Panc1 (cell line): ENCODE results near the gene TTC28. TPM values are rescaled to one million over a fixed set of nuclear protein-coding genes. Genes with fewer than 3 reads are reported as not detected.

ENCODE experiments used
- ATAC-seq: fragments of 200-7000 bp; cut with Tn5 transposase; 2 replicates; pipeline ENCODE4 v1.9.1; 2020; ENCODE audit warnings: mild to moderate bottlenecking, moderate library complexity
- BruUV-seq: library from RNA; stranded (reverse); fragments of 400-500 nt; replicated peaks from 2 replicates; lab custom pipeline; 2021; lab: Mats Ljungman, UMichigan
- CTCF ChIA-PET: fragments of 300-600 bp; sonication (Branson Sonifier 250); formaldehyde crosslinking; loops from one replicate; lab custom pipeline; 2022; ENCODE audit warnings: antibody characterized with exemption; lab: Charles Lee
- POLR2A ChIA-PET: fragments of 300-600 bp; sonication (Branson Sonifier 250); formaldehyde crosslinking; loops from one replicate; lab custom pipeline; 2022; ENCODE audit warnings: antibody characterized with exemption; lab: Charles Lee
- DNase-seq: peaks from one replicate; pipeline ENCODE4 v3.0.0-alpha.2; 2010; ENCODE audit warnings: low read depth, low spot score
- H3K27ac ChIP-seq: 2 replicates; pipeline ENCODE4 v1.5.1; 2011; ENCODE audit warnings: mild to moderate bottlenecking, low read length, inconsistent platforms
- H3K27me3 ChIP-seq: fragments of 200-500 bp; sonication (Bioruptor generic); 2 replicates; pipeline ENCODE4 v1.6.0; 2014; ENCODE audit warnings: low read length, inconsistent platforms; ENCODE audit not compliant: control insufficient read depth, insufficient read depth
- H3K36me3 ChIP-seq: fragments of 200-500 bp; sonication (Bioruptor generic); 2 replicates; pipeline ENCODE4 v1.5.1; 2014; ENCODE audit warnings: inconsistent platforms, mild to moderate bottlenecking, low read length, moderate library complexity; ENCODE audit not compliant: control insufficient read depth, insufficient read depth
- H3K4me1 ChIP-seq: 2 replicates; pipeline ENCODE4 v1.5.1; 2011; ENCODE audit warnings: inconsistent platforms, mild to moderate bottlenecking, low read length, moderate library complexity; ENCODE audit not compliant: control insufficient read depth, insufficient read depth
- H3K4me3 ChIP-seq, 2 experiments: 2 replicates each; pipeline ENCODE4 v1.5.1; 2011 to 2012; ENCODE audit warnings: low read depth in 2 of 2, low read length in 2 of 2, mild to moderate bottlenecking in 2 of 2, inconsistent platforms in 1 of 2, moderate library complexity in 1 of 2
- H3K9me3 ChIP-seq: fragments of 200-500 bp; sonication (Bioruptor generic); 2 replicates; pipeline ENCODE4 v1.5.1; 2014; ENCODE audit warnings: low read depth, mild to moderate bottlenecking, inconsistent platforms, low read length, moderate library complexity; ENCODE audit not compliant: control insufficient read depth, insufficient read depth
- POLR2AphosphoS5 ChIP-seq: IDR thresholded peaks from 2 replicates; pipeline ENCODE4 v1.6.1; 2012; ENCODE audit warnings: mild to moderate bottlenecking, low read depth, low read length, moderate library complexity
- SIN3A ChIP-seq: IDR thresholded peaks from 2 replicates; pipeline ENCODE4 v1.6.1; 2012; ENCODE audit warnings: low read depth, mild to moderate bottlenecking, low read length, moderate library complexity, borderline replicate concordance; ENCODE audit not compliant: insufficient read depth
- TCF7L2 ChIP-seq: IDR thresholded peaks from 2 replicates; pipeline ENCODE4 v1.6.1; 2011; ENCODE audit warnings: mild to moderate bottlenecking, low read depth, low read length, inconsistent platforms
- in situ Hi-C: cut with HindIII; loops from 2 replicates; pipeline ENCODE4 v1.10.0; 2016; ENCODE audit warnings: low sequenced_read_pairs, low pct_unique_long_range_greater_than_20kb
- intact Hi-C: fragments of 100-400 bp; cut with micrococcal nuclease; formaldehyde crosslinking; loops from one replicate; pipeline ENCODE4 v1.10.0; 2022; ENCODE audit not compliant: unreplicated experiment
- total RNA-seq: library from RNA; stranded (reverse); gene quantifications from one replicate; pipeline ENCODE4 v1.2.1, GENCODE V29; 2021; ENCODE audit not compliant: unreplicated experiment
- TF ChIP-seq, protein P1 (sequence below): fragments of 450-650 bp; IDR thresholded peaks from 2 replicates; pipeline ENCODE4 v1.5.1; 2017; ENCODE audit warnings: mild to moderate bottlenecking
- TF ChIP-seq, protein P2 (sequence below), 2 experiments: IDR thresholded peaks; 2 replicates each; pipeline ENCODE4 v1.6.1; 2011 to 2012; ENCODE audit warnings: low read depth in 2 of 2, control low read depth in 1 of 2, low read length in 1 of 2, mild to moderate bottlenecking in 1 of 2, moderate library complexity in 1 of 2; ENCODE audit not compliant: insufficient read depth in 1 of 2

Gene TTC28
- total RNA-seq, 1 experiment from 2014 or later, result 24.8 TPM

DNA sequence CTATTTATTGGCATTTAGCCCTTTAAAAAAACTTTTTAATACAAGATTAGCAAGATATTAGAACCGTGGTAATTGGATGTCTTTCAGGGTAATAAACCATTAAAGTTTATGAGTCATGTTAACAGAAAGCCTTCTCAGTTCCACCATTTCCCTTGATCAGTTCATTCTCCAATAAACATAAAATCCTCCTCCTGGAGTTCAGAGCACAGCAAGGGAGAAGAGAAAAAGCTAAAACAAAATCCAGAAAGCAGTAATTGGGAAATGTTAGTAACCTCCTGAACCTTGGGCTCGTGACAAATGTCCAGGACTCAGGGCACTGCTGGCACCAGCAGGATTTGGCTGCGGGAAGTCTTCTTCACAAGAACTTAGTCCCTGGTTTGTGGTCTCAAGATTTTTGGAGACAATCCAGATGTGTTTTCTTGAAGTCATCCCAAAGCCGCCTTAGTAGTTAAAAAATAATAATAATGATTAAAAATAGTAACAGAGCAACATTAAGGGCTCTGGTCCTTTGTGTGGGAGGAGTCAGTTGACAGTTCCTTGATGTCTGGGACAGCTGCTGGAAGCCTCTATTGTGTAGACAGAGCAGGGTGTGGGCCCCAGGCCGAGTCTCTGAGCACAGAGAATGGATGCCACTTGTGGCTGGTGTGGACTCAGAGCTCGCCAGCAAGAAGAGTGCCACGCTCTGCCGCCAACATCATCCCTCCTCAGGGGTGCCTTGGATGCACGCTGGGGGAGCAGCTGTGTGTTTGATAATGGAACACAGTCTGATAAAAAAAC lies 717.2 kb downstream of the TTC28 start (continued):
- TF ChIP-seq, protein P1, sequence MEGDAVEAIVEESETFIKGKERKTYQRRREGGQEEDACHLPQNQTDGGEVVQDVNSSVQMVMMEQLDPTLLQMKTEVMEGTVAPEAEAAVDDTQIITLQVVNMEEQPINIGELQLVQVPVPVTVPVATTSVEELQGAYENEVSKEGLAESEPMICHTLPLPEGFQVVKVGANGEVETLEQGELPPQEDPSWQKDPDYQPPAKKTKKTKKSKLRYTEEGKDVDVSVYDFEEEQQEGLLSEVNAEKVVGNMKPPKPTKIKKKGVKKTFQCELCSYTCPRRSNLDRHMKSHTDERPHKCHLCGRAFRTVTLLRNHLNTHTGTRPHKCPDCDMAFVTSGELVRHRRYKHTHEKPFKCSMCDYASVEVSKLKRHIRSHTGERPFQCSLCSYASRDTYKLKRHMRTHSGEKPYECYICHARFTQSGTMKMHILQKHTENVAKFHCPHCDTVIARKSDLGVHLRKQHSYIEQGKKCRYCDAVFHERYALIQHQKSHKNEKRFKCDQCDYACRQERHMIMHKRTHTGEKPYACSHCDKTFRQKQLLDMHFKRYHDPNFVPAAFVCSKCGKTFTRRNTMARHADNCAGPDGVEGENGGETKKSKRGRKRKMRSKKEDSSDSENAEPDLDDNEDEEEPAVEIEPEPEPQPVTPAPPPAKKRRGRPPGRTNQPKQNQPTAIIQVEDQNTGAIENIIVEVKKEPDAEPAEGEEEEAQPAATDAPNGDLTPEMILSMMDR, result no peak

DNA sequence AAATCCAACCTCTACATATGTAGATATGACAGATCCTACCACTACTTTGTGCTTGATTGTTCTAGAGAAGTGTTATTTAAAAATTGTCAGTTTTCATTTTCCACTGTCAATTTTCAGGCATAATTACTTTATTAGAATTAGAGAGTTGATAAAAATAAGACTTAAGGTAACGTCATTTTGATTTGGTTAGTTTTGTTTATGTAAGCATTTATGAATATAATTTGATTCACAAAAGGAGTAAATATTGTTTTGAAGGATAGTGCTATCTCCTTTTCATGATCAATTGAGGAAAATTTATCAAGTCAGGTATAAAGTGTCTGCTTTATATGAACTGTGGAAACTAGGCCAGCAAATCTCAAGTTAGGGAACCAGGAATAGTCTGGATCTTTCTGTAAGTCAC lies 718.0 kb downstream of the TTC28 start:
- no peak overlapping the region for H3K27ac ChIP-seq
- DNase-seq, result no peak
- intact Hi-C loops, result no loop called here
- H3K36me3 ChIP-seq, result no peaks in the 10 kb centered on the region
- H3K9me3 ChIP-seq, result no peaks in the 10 kb centered on the region
- BruUV-seq, result no TSS peak
- no peak overlapping the region for H3K4me3 ChIP-seq
- POLR2A ChIA-PET, result no interaction called here
- no peak for TF ChIP-seq TCF7L2
- TF ChIP-seq, protein P2, sequence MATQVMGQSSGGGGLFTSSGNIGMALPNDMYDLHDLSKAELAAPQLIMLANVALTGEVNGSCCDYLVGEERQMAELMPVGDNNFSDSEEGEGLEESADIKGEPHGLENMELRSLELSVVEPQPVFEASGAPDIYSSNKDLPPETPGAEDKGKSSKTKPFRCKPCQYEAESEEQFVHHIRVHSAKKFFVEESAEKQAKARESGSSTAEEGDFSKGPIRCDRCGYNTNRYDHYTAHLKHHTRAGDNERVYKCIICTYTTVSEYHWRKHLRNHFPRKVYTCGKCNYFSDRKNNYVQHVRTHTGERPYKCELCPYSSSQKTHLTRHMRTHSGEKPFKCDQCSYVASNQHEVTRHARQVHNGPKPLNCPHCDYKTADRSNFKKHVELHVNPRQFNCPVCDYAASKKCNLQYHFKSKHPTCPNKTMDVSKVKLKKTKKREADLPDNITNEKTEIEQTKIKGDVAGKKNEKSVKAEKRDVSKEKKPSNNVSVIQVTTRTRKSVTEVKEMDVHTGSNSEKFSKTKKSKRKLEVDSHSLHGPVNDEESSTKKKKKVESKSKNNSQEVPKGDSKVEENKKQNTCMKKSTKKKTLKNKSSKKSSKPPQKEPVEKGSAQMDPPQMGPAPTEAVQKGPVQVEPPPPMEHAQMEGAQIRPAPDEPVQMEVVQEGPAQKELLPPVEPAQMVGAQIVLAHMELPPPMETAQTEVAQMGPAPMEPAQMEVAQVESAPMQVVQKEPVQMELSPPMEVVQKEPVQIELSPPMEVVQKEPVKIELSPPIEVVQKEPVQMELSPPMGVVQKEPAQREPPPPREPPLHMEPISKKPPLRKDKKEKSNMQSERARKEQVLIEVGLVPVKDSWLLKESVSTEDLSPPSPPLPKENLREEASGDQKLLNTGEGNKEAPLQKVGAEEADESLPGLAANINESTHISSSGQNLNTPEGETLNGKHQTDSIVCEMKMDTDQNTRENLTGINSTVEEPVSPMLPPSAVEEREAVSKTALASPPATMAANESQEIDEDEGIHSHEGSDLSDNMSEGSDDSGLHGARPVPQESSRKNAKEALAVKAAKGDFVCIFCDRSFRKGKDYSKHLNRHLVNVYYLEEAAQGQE (IDR thresholded peaks at IDR 0.05; ENCODE audit: insufficient read depth in 1 of 2, low read depth in 2 of 2, low read length in 1 of 2), result no peak
- no peak for TF ChIP-seq POLR2AphosphoS5
- TF ChIP-seq, protein P1, result no peak
- TF ChIP-seq SIN3A, result no peak
- CTCF ChIA-PET, result no interaction called here
- ATAC-seq, result no peak
- no peaks in the 10 kb centered on the region for H3K27me3 ChIP-seq
- in situ Hi-C loops, result no loop called here
- H3K4me1 ChIP-seq, result no peaks in the 10 kb centered on the region

DNA sequence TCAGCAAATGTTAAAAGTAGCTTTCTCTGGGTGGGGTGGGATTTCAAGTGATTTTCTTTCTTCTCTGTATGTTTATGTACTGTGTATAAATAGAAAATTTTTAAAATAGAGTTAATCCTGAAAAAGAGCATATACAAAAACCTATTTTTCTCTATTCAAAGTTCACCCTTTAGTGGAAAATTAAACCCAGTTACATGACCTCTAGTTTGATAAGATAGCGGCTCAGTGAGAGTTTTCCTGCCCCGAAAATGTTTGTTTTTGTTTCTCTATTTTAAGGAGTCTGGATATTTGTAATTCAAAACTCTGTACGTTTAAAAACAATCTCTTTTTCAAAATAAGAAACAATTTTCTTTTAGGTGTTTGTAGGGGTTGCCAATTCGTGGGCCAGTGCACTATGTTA lies 718.5 kb downstream of the TTC28 start:
- no peaks in the 10 kb centered on the region for H3K36me3 ChIP-seq
- ATAC-seq, result no peak
- no peaks in the 10 kb centered on the region for H3K27me3 ChIP-seq
- H3K9me3 ChIP-seq, result no peaks in the 10 kb centered on the region
- intact Hi-C loops (no loop called here), in situ Hi-C loops (no loop called here)
- H3K4me3 ChIP-seq, result no peak overlapping the region
- no peak overlapping the region for H3K27ac ChIP-seq
- TF ChIP-seq, protein P2 (IDR thresholded peaks at IDR 0.05; ENCODE audit: insufficient read depth in 1 of 2, low read depth in 2 of 2, low read length in 1 of 2), result no peak
- TF ChIP-seq POLR2AphosphoS5, result no peak
- TF ChIP-seq TCF7L2, result no peak
- no peak for TF ChIP-seq SIN3A
- TF ChIP-seq, protein P1, result no peak
- no peaks in the 10 kb centered on the region for H3K4me1 ChIP-seq
- no peak for DNase-seq
- POLR2A ChIA-PET, result no interaction called here
- no TSS peak for BruUV-seq
- CTCF ChIA-PET, result no interaction called here
